ENCODE data around the gene ZNF343.

ZNF343 gene

DNA sequence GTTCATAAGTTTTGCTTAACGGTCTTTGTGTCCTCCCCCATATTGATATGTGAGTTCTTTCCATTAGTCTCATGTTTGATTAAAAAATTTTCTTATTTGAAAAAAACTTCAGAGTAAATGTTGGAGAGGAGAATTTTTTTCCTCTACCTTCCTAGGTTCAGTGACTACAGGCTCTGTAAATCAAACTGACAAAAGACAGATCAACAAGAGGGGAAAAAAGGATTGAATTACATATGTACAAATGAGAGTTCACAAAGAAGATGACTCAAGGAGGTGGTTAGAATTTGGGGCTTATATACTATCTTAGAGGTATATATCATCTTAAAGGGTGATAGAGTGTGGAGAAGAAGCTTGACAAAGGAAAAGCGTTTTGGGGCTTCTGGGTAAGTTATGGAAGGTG lies 33.2 kb upstream of the ZNF343 start:
- Histone ChIP-seq H4K5ac (ENCODE audit: low read length) (no peak overlapping the region), H3K4me2 (ENCODE audit: low read length) (no peak overlapping the region), H2AK5ac (ENCODE audit: low read length) (no peak overlapping the region), H2BK15ac (replicated peaks; ENCODE audit: low read depth) (no peak overlapping the region), H3K18ac (ENCODE audit: low read length) (no peak overlapping the region), H3K27ac (ENCODE audit: low read depth, low read length) (no peak overlapping the region), H2BK5ac (ENCODE audit: low read length) (no peak overlapping the region), H3K79me2 (ENCODE audit: control insufficient read depth, insufficient read depth, low read length) (no peaks in the 10 kb centered on the region), H3K4ac (ENCODE audit: low read depth, low read length) (no peak overlapping the region), H3K23ac (ENCODE audit: low read length) (no peak overlapping the region), H4K8ac (ENCODE audit: low read depth, low read length) (no peak overlapping the region), H3K9ac (ENCODE audit: low read length) (no peak overlapping the region), H3K4me1 (ENCODE audit: control insufficient read depth, low read depth, low read length) (no peaks in the 10 kb centered on the region), H3K4me3 (ENCODE audit: low read length) (no peak overlapping the region), H3K56ac (ENCODE audit: low read length) (no peak overlapping the region), H3K36me3 (ENCODE audit: control insufficient read depth, insufficient read depth, low read length) (no peaks in the 10 kb centered on the region), H3K27me3 (ENCODE audit: insufficient read depth, low read length, poor library complexity) (no peaks in the 10 kb centered on the region), H2BK120ac (ENCODE audit: low read depth, low read length) (no peak overlapping the region), H3K79me1 (ENCODE audit: low read length) (no peaks in the 10 kb centered on the region)
- WGBS (ENCODE audit: extremely low coverage, insufficient coverage, low lambda C conversion rate): no CpG with 5 or more reads among the region's 2 CpGs
- no peak for DNase-seq

DNA sequence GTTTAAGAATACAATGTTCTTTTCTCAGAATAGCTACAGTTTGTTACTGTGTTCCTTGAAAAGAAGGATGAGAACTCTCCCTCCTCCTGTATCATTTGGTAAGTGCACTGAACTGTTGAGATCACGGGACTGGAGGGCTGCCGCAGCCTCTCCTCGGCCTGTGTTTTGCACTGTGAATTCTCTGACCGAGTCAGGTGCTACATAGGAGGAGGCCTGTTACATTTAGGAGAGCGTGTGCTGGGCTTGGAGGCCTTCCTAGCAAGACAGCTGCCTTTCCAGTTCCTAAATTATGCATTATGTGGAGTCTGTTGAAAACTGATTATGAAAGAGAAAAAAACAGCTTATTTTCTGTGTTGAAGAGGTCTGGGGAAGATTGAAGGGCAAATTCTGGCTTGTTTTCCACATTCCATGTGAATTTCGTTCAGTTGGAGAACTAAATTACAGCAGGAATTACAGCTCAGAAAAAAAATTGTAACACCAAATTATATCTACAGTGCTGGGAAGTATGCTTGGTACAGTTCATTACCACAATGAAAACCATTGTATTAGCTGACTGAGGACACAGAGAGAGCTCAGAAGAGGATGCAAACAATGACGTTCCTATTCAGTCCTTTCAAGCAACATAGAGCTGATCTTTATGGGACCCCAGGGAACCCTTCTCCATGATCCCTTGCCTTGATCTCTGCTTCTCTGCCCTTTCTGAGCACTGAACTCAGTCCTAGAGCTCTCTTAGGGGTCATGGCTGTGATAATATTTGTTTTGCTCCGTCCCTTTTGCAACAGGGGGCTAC lies 30.4 kb upstream of the ZNF343 start:
- no peak overlapping the region for H2BK5ac ChIP-seq (ENCODE audit: low read length)
- no peak overlapping the region for H2BK120ac ChIP-seq (ENCODE audit: low read depth, low read length)
- no peak overlapping the region for H3K4me2 ChIP-seq (ENCODE audit: low read length)
- WGBS (ENCODE audit: extremely low coverage, insufficient coverage, low lambda C conversion rate): no CpG with 5 or more reads among the region's 8 CpGs
- no peak overlapping the region for H3K4me3 ChIP-seq (ENCODE audit: low read length)
- no peak overlapping the region for H4K5ac ChIP-seq (ENCODE audit: low read length)
- H3K36me3 ChIP-seq (ENCODE audit: control insufficient read depth, insufficient read depth, low read length): no peaks in the 10 kb centered on the region
- H3K4me1 ChIP-seq (ENCODE audit: control insufficient read depth, low read depth, low read length): peaks cover 3% of the 10 kb centered on the region
- DNase-seq: no peak
- no peaks in the 10 kb centered on the region for H3K79me2 ChIP-seq (ENCODE audit: control insufficient read depth, insufficient read depth, low read length)
- H3K18ac ChIP-seq (ENCODE audit: low read length): no peak overlapping the region
- H3K4ac ChIP-seq (ENCODE audit: low read depth, low read length): no peak overlapping the region
- no peak overlapping the region for H3K27ac ChIP-seq (ENCODE audit: low read depth, low read length)
- no peak overlapping the region for H3K56ac ChIP-seq (ENCODE audit: low read length)
- H4K8ac ChIP-seq (ENCODE audit: low read depth, low read length): no peak overlapping the region
- no peak overlapping the region for H2AK5ac ChIP-seq (ENCODE audit: low read length)
- H3K79me1 ChIP-seq (ENCODE audit: low read length): no peaks in the 10 kb centered on the region
- H2BK15ac ChIP-seq (replicated peaks; ENCODE audit: low read depth): no peak overlapping the region
- no peaks in the 10 kb centered on the region for H3K27me3 ChIP-seq (ENCODE audit: insufficient read depth, low read length, poor library complexity)
- no peak overlapping the region for H3K23ac ChIP-seq (ENCODE audit: low read length)
- no peak overlapping the region for H3K9ac ChIP-seq (ENCODE audit: low read length)

DNA sequence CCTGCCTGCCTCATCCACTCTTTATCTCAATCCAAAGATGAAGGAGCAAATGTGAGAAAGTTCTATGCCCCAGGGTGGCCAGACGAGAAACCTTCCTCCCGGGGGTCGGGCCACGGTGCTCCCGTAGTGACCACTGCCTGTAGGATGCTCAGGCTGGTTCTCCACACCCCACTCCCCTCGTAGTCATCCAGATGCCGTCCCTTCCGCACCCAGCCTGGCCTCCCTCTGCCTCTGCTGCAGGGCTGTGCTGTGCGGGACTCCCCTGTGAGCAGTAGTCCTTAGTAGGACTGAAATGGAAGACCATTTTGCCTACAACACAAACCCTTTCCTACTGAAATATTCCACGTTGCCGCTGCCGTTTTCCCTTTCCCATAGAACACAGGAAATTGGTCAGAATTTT lies 29.6 kb upstream of the ZNF343 start:
- H3K79me2 ChIP-seq (ENCODE audit: control insufficient read depth, insufficient read depth, low read length): no peaks in the 10 kb centered on the region
- no peak overlapping the region for H3K4ac ChIP-seq (ENCODE audit: low read depth, low read length)
- no peak overlapping the region for H3K27ac ChIP-seq (ENCODE audit: low read depth, low read length)
- no peak for DNase-seq
- H3K79me1 ChIP-seq (ENCODE audit: low read length): no peaks in the 10 kb centered on the region
- no peak overlapping the region for H3K56ac ChIP-seq (ENCODE audit: low read length)
- peaks cover 3% of the 10 kb centered on the region for H3K4me1 ChIP-seq (ENCODE audit: control insufficient read depth, low read depth, low read length)
- H2BK120ac ChIP-seq (ENCODE audit: low read depth, low read length): no peak overlapping the region
- no peak overlapping the region for H2AK5ac ChIP-seq (ENCODE audit: low read length)
- H3K18ac ChIP-seq (ENCODE audit: low read length): no peak overlapping the region
- no peaks in the 10 kb centered on the region for H3K36me3 ChIP-seq (ENCODE audit: control insufficient read depth, insufficient read depth, low read length)
- no peak overlapping the region for H4K8ac ChIP-seq (ENCODE audit: low read depth, low read length)
- no peak overlapping the region for H3K9ac ChIP-seq (ENCODE audit: low read length)
- no peaks in the 10 kb centered on the region for H3K27me3 ChIP-seq (ENCODE audit: insufficient read depth, low read length, poor library complexity)
- H2BK15ac ChIP-seq (replicated peaks; ENCODE audit: low read depth): no peak overlapping the region
- no peak overlapping the region for H2BK5ac ChIP-seq (ENCODE audit: low read length)
- no CpG with 5 or more reads among the region's 12 CpGs for whole genome bisulfite sequencing (ENCODE audit: extremely low coverage, insufficient coverage, low lambda C conversion rate)
- H3K4me2 ChIP-seq (ENCODE audit: low read length): no peak overlapping the region
- H3K4me3 ChIP-seq (ENCODE audit: low read length): no peak overlapping the region
- no peak overlapping the region for H3K23ac ChIP-seq (ENCODE audit: low read length)
- H4K5ac ChIP-seq (ENCODE audit: low read length): no peak overlapping the region

DNA sequence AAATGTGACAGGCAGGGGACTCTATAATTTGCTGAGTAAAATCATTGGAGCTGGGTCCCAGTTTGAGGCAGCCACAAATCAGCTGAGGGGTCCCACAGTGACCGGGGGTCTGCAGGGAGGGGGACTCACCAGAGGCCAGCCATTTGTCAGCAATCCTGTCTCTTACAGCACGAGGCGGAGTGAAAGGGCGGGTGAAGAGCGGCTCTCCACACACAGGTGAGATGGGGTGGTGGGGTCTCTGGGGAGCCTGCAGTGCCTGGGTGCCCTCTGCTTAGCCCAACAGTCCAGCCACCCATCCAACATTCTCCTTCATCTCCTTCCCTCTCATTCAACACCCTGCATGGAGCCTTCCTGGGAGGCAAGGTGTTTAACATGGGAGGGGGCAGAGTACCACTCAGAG lies 28.4 kb upstream of the ZNF343 start:
- Histone ChIP-seq H3K36me3 (ENCODE audit: control insufficient read depth, insufficient read depth, low read length) (no peaks in the 10 kb centered on the region), H3K18ac (ENCODE audit: low read length) (no peak overlapping the region), H3K27me3 (ENCODE audit: insufficient read depth, low read length, poor library complexity) (no peaks in the 10 kb centered on the region), H3K79me1 (ENCODE audit: low read length) (no peaks in the 10 kb centered on the region), H4K8ac (ENCODE audit: low read depth, low read length) (no peak overlapping the region), H2AK5ac (ENCODE audit: low read length) (no peak overlapping the region), H4K5ac (ENCODE audit: low read length) (no peak overlapping the region), H2BK120ac (ENCODE audit: low read depth, low read length) (no peak overlapping the region), H3K4me1 (ENCODE audit: control insufficient read depth, low read depth, low read length) (peaks cover 3% of the 10 kb centered on the region), H3K4me3 (ENCODE audit: low read length) (no peak overlapping the region), H2BK5ac (ENCODE audit: low read length) (no peak overlapping the region), H3K9ac (ENCODE audit: low read length) (no peak overlapping the region), H3K27ac (ENCODE audit: low read depth, low read length) (no peak overlapping the region), H3K56ac (ENCODE audit: low read length) (no peak overlapping the region), H3K4ac (ENCODE audit: low read depth, low read length) (no peak overlapping the region), H2BK15ac (replicated peaks; ENCODE audit: low read depth) (no peak overlapping the region), H3K23ac (ENCODE audit: low read length) (no peak overlapping the region), H3K4me2 (ENCODE audit: low read length) (no peak overlapping the region), H3K79me2 (ENCODE audit: control insufficient read depth, insufficient read depth, low read length) (no peaks in the 10 kb centered on the region)
- no CpG with 5 or more reads among the region's 5 CpGs for WGBS (ENCODE audit: extremely low coverage, insufficient coverage, low lambda C conversion rate)
- no peak for DNase-seq

DNA sequence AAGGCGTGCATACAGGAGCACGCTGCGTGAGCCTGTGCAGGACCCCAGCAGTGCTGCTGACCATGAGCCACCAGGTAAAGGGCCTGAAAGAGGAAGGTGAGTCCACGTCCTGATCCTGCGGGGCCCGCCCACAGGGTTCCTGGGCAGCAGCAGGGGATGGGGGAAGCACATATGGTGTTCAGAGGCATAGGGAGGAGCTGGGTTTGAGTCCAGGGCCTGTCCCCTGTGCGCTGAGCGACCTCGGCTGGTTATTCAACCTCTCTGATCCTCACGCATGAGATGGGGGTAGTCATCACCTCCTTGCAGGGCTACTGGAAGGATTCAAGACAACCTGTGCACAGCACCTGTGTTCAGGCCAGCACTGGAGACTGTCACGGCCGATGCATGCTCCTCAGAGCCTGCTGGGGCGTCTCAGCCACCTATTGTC lies 27.9 kb upstream of the ZNF343 start, which contains the start of gene TMC2:
TMC2 (plus strand) TSS at position 14 of the 427 bp plus-strand sequence; CDS start at position 63, 49 bp downstream.
- no peak within 1 kb of the TSS for H2BK5ac ChIP-seq (ENCODE audit: low read length)
- no CpG with 5 or more reads among the region's 13 CpGs for WGBS (ENCODE audit: extremely low coverage, insufficient coverage, low lambda C conversion rate)

More for the DNA sequence above, 27.9 kb upstream of the ZNF343 start, which contains the start of gene TMC2:
- no peak for DNase-seq
- Histone ChIP-seq H2BK15ac (replicated peaks; ENCODE audit: low read depth) (no peak within 1 kb of the TSS), H4K5ac (ENCODE audit: low read length) (no peak within 1 kb of the TSS), H3K18ac (ENCODE audit: low read length) (no peak within 1 kb of the TSS), H3K27me3 (ENCODE audit: insufficient read depth, low read length, poor library complexity) (no peaks in the 10 kb centered on the region), H3K56ac (ENCODE audit: low read length) (no peak within 1 kb of the TSS), H2AK5ac (ENCODE audit: low read length) (no peak within 1 kb of the TSS), H2BK120ac (ENCODE audit: low read depth, low read length) (no peak within 1 kb of the TSS), H3K9ac (ENCODE audit: low read length) (no peak within 1 kb of the TSS), H3K27ac (ENCODE audit: low read depth, low read length) (no peak within 1 kb of the TSS), H3K36me3 (ENCODE audit: control insufficient read depth, insufficient read depth, low read length) (no peaks in the 10 kb centered on the region), H3K23ac (ENCODE audit: low read length) (no peak within 1 kb of the TSS), H3K4me3 (ENCODE audit: low read length) (no peak within 1 kb of the TSS), H3K79me1 (ENCODE audit: low read length) (no peaks in the 10 kb centered on the region), H4K8ac (ENCODE audit: low read depth, low read length) (no peak within 1 kb of the TSS), H3K4ac (ENCODE audit: low read depth, low read length) (no peak within 1 kb of the TSS), H3K4me2 (ENCODE audit: low read length) (no peak within 1 kb of the TSS), H3K79me2 (ENCODE audit: control insufficient read depth, insufficient read depth, low read length) (no peaks in the 10 kb centered on the region), H3K4me1 (ENCODE audit: control insufficient read depth, low read depth, low read length) (peaks cover 3% of the 10 kb centered on the region)
